HFF-Myc (cell line): ENCODE data around the gene TRAPPC10.

ENCODE experiments used
- DNase-seq: peaks from one replicate; pipeline ENCODE4 v3.0.0-alpha.2; 2011; ENCODE audit warnings: low read depth; ENCODE audit errors: extremely low read depth
- H3K4me3 ChIP-seq: replicated peaks from 2 replicates; pipeline ENCODE4 v1.5.1; 2011; ENCODE audit warnings: low read depth, mild to moderate bottlenecking, control low read depth, low read length
- CTCF ChIP-seq: IDR thresholded peaks from 2 replicates; pipeline ENCODE4 v1.5.1; 2012; ENCODE audit warnings: mild to moderate bottlenecking, low read depth, low read length, control low read depth; ENCODE audit errors: missing control alignments

Gene TRAPPC10

GRCh38 chr21:43988016-43988415 lies 24.1 kb upstream of the TRAPPC10 start:
- H3K4me3 ChIP-seq, result no peak overlapping the region
- no peak for DNase-seq
- no peak for TF ChIP-seq CTCF

GRCh38 chr21:43988506-43989230 lies 23.4 kb upstream of the TRAPPC10 start:
- no peak for DNase-seq
- no peak overlapping the region for H3K4me3 ChIP-seq
- TF ChIP-seq CTCF, result no peak

- TF ChIP-seq CTCF, result no peak
- no peak overlapping the region for H3K4me3 ChIP-seq
- no peak for DNase-seq
Measured at GRCh38 chr21:43989401-43989800, 22.7 kb upstream of the TRAPPC10 start.

- H3K4me3 ChIP-seq, result no peak overlapping the region
- no peak for TF ChIP-seq CTCF
- no peak for DNase-seq
Measured at GRCh38 chr21:43991447-43991991, 20.6 kb upstream of the TRAPPC10 start.

GRCh38 chr21:43992121-43992520 lies 20.0 kb upstream of the TRAPPC10 start:
- TF ChIP-seq CTCF, result no peak
- no peak for DNase-seq
- no peak overlapping the region for H3K4me3 ChIP-seq

GRCh38 chr21:43993420-43993934 lies 18.6 kb upstream of the TRAPPC10 start:
- TF ChIP-seq CTCF, result no peak
- no peak overlapping the region for H3K4me3 ChIP-seq
- no peak for DNase-seq

- TF ChIP-seq CTCF, result no peak
- no peak overlapping the region for H3K4me3 ChIP-seq
- no peak for DNase-seq
Measured at GRCh38 chr21:43994085-43994484, 18.0 kb upstream of the TRAPPC10 start.
